ENCODE measurements around the gene BTG4. TPM values are rescaled to one million over a fixed set of nuclear protein-coding genes. Genes with fewer than 3 reads are reported as not detected.

Gene BTG4
- total RNA-seq, 3 donors from 2014 or later: not detected

DNA sequence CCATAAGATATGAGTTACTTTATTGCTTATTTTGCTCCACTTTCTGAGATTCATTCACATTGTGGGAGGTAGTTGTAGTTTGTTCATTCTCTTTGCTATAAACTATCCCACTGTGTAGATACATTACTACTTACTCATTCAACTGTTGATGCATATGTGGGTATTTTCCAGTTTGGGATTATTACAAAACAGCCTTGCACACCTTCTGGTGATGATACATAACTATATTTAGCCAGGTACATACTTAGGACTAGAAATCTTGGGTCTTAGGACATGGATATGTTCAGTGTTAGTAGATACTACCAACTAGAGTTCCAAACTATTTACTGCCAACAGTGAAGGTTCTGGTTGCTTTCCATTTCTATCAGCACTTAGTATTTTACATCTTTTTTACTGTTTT lies 37.8 kb downstream of the BTG4 start:
- TF ChIP-seq POLR2AphosphoS5 (IDR thresholded peaks at IDR 0.05): no peak
- TF ChIP-seq, protein P1, sequence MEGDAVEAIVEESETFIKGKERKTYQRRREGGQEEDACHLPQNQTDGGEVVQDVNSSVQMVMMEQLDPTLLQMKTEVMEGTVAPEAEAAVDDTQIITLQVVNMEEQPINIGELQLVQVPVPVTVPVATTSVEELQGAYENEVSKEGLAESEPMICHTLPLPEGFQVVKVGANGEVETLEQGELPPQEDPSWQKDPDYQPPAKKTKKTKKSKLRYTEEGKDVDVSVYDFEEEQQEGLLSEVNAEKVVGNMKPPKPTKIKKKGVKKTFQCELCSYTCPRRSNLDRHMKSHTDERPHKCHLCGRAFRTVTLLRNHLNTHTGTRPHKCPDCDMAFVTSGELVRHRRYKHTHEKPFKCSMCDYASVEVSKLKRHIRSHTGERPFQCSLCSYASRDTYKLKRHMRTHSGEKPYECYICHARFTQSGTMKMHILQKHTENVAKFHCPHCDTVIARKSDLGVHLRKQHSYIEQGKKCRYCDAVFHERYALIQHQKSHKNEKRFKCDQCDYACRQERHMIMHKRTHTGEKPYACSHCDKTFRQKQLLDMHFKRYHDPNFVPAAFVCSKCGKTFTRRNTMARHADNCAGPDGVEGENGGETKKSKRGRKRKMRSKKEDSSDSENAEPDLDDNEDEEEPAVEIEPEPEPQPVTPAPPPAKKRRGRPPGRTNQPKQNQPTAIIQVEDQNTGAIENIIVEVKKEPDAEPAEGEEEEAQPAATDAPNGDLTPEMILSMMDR (IDR thresholded peaks at IDR 0.05): no peak

DNA sequence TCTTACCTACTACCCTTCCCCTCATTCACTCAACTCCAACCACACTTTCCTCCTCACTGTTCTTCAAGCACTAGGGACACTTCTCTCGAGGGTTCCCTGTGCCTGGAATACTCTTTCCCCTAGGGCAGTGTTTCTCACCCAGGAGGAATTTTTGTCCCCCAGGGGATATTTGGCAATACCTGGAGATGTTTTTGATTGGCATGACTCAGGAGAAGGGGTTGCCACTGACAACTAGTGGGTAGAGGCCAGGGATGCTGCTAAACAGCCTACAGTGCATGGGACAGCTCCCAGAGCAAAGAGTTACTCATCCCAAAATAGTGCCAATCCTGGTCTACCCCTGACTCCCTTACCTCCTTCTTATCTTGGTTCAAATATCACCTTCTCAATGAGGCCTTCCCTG lies 40.0 kb downstream of the BTG4 start:
- DNase-seq (ENCODE audit: low spot score in 2 of 2): no peak
- intact Hi-C loops (cut with DNase I; ENCODE audit: low total_unique reads): no loop called here
- no peak overlapping the region for H3K27ac ChIP-seq
- no peak overlapping the region for H3K4me3 ChIP-seq
- H3K36me3 ChIP-seq: no peaks in the 10 kb centered on the region
- TF ChIP-seq, protein P1 (IDR thresholded peaks at IDR 0.05): no peak
- no peak for TF ChIP-seq POLR2A (IDR thresholded peaks at IDR 0.05)
- no peak for TF ChIP-seq POLR2AphosphoS5 (IDR thresholded peaks at IDR 0.05)
- H3K4me1 ChIP-seq: no peaks in the 10 kb centered on the region
- no peaks in the 10 kb centered on the region for H3K27me3 ChIP-seq
- peaks cover 0 to 5% of the 10 kb centered on the region in 2 donors for H3K9me3 ChIP-seq

More for the DNA sequence above, 37.8 kb downstream of the BTG4 start:
- intact Hi-C loops (cut with DNase I; ENCODE audit: low total_unique reads): no loop called here
- Histone ChIP-seq H3K4me1 (no peaks in the 10 kb centered on the region), H3K36me3 (no peaks in the 10 kb centered on the region), H3K4me3 (no peak overlapping the region), H3K27me3 (no peaks in the 10 kb centered on the region), H3K9me3 (peaks cover 0 to 5% of the 10 kb centered on the region in 2 donors), H3K27ac (no peak overlapping the region)
- DNase-seq (ENCODE audit: low spot score in 2 of 2): no peak

DNA sequence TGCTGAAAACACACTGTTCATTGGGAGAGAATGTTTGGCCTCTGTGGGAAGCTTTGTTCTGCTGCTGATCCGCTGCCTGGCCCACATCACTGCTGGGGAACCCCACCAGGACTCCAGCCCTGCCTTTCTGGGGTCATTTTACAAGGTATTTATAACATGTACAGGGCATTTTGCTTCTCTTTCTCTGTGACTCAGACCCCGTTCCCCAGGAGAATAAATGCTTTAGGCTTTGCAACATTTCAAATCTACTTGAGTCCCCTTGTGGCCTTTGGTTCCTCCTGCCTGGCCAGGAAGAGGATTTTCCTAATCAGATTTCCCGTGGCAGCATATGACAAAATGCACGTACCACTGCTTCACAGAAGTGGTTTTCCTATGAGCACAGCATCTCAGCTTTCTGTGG lies 43.0 kb downstream of the BTG4 start:
- no peak overlapping the region for H3K4me3 ChIP-seq
- peaks cover 0 to 2% of the 10 kb centered on the region in 2 donors for H3K9me3 ChIP-seq
- no peak overlapping the region for H3K27ac ChIP-seq
- no peaks in the 10 kb centered on the region for H3K36me3 ChIP-seq
- H3K4me1 ChIP-seq: no peaks in the 10 kb centered on the region
- intact Hi-C loops (cut with DNase I; ENCODE audit: low total_unique reads): no loop called here
- DNase-seq (ENCODE audit: low spot score in 2 of 2): no peak
- H3K27me3 ChIP-seq: no peaks in the 10 kb centered on the region
- no peak for TF ChIP-seq POLR2A (IDR thresholded peaks at IDR 0.05)
- no peak for TF ChIP-seq POLR2AphosphoS5 (IDR thresholded peaks at IDR 0.05)
- TF ChIP-seq, protein P1 (IDR thresholded peaks at IDR 0.05): no peak

DNA sequence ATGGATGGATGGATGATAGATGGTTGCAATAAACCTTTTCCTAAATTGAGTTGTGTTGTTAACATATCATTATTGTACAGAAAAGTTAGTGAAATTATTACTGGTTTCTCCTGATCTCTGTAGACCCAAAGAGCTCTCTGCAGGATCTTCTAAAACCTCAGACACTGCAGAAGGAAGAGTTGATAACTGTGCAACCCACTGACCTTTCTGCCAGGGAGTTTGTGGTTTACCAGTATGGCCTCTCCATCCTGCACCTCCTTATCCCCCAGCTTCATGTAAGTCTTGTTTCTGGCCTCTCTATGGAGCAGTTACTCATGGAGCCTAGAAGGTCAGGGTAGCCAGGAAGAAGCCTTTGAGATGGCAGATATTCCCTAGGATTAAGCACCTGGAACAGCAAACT lies 45.6 kb downstream of the BTG4 start:
- no peaks in the 10 kb centered on the region for H3K9me3 ChIP-seq
- TF ChIP-seq POLR2AphosphoS5 (IDR thresholded peaks at IDR 0.05) (no peak), POLR2A (IDR thresholded peaks at IDR 0.05) (no peak)
- TF ChIP-seq, protein P1 (IDR thresholded peaks at IDR 0.05): no peak
- intact Hi-C loops (cut with DNase I; ENCODE audit: low total_unique reads): no loop called here
- no peaks in the 10 kb centered on the region for H3K36me3 ChIP-seq
- H3K27me3 ChIP-seq: no peaks in the 10 kb centered on the region
- DNase-seq (ENCODE audit: low spot score in 2 of 2): no peak
- H3K4me1 ChIP-seq: no peaks in the 10 kb centered on the region
- no peak overlapping the region for H3K27ac ChIP-seq
- no peak overlapping the region for H3K4me3 ChIP-seq

DNA sequence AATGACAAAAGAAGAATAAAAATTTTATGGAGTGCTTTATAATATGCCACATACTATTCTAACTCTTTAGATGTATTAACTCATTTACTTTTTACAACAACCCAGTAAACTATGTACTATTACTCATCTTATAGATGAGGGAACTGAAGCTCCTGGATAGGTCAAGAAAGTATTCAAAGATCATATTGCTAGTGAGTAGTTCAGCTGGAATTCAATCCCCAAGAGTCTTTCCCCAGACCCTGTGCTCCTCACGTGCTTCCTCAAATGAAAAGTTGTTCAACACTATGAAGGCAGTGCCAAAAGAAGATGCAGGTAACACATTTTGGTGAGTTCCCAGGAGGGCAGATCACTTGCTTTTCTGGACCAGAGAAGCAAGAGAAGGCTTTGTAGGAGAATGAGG lies 46.8 kb downstream of the BTG4 start:
- DNase-seq (ENCODE audit: low spot score in 2 of 2): no peak
- Histone ChIP-seq H3K4me1 (no peaks in the 10 kb centered on the region), H3K27ac (no peak overlapping the region), H3K36me3 (no peaks in the 10 kb centered on the region), H3K27me3 (no peaks in the 10 kb centered on the region), H3K4me3 (no peak overlapping the region), H3K9me3 (no peaks in the 10 kb centered on the region)
- TF ChIP-seq POLR2A (IDR thresholded peaks at IDR 0.05) (no peak), POLR2AphosphoS5 (IDR thresholded peaks at IDR 0.05) (no peak)
- TF ChIP-seq, protein P1 (IDR thresholded peaks at IDR 0.05): no peak
- intact Hi-C loops (cut with DNase I; ENCODE audit: low total_unique reads): no loop called here
